Measurements from ENCODE around the gene CALML3.
"Not testable (repeated sequence)": the region's sequence is repeated elsewhere in the genome, so short reads cannot be mapped to it uniquely, and the experiment has no call there.

GRCh38 chr10:5475974-5476807 lies 48.6 kb upstream of the CALML3 start:
- not testable (repeated sequence) for TF ChIP-seq CTCF (IDR thresholded peaks at IDR 0.05; ENCODE audit: control extremely low read depth in 1 of 3, insufficient read depth in 1 of 3, low read depth in 1 of 3, low read length in 3 of 3); TAF7 (optimal IDR thresholded peaks at IDR 0.05; ENCODE audit: borderline replicate concordance, low read depth, low read length); SUZ12 (IDR thresholded peaks at IDR 0.05; ENCODE audit: low read length); CREB1 (IDR thresholded peaks at IDR 0.05); ATF3 (IDR thresholded peaks at IDR 0.05; ENCODE audit: insufficient read depth, low read depth, low read length); MAFK (IDR thresholded peaks at IDR 0.05; ENCODE audit: low read depth, low read length); EP300 (IDR thresholded peaks at IDR 0.05; ENCODE audit: borderline replicate concordance in 1 of 2, low read depth in 2 of 2, low read length in 2 of 2); SAP30 (IDR thresholded peaks at IDR 0.05; ENCODE audit: insufficient read depth, insufficient replicate concordance, low read length); CHD7 (IDR thresholded peaks at IDR 0.05; ENCODE audit: insufficient replicate concordance, low read length); YY1 (IDR thresholded peaks at IDR 0.05; ENCODE audit: low read depth, low read length); SRF (IDR thresholded peaks at IDR 0.05; ENCODE audit: low read depth, low read length); EGR1 (IDR thresholded peaks at IDR 0.05; ENCODE audit: borderline replicate concordance, low read depth, low read length); POLR2A (IDR thresholded peaks at IDR 0.05; ENCODE audit: control extremely low read depth in 1 of 2, low read depth in 2 of 2, low read length in 2 of 2); PHF8 (conservative IDR thresholded peaks at IDR 0.05; ENCODE audit: low read depth, low read length)

Measured in H1 (cell line).